ENCODE results near the gene AGPAT3.

DNA sequence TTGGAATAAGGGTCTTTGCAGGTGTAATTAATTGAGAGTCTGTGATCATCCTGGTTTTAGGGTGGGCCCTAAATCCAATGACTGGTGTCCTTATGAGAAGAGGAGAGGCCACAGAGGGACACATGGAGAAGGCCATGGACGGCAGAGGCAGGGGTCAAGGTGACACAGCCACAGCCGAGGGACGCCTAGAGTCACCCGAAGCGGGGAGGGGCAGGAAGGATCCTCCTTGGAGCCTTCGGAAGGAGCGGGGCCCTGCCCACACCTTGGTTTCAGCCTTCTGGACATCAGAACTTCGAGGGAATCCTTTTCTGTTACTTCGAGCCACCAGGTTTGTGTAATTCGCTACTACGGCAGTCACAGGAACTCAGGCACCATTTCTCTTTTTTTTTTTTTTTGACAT is 44.6 kb upstream of the AGPAT3 start:
- TF ChIP-seq POLR2A (IDR thresholded peaks at IDR 0.05; ENCODE audit: low read depth, low read length), result no peak
- no peak for TF ChIP-seq TAF1 (IDR thresholded peaks at IDR 0.05; ENCODE audit: borderline replicate concordance, low read depth, low read length)
- TF ChIP-seq POLR2AphosphoS5 (IDR thresholded peaks at IDR 0.05; ENCODE audit: low read depth, low read length), result no peak

All from GM12892 (cell line).